ENCODE measurements around the gene DIAPH2. TPM values are rescaled to one million over a fixed set of nuclear protein-coding genes. Genes with fewer than 3 reads are reported as not detected.

DIAPH2 gene
- total and polyA plus RNA-seq, 9 of the 15 experiments (the other 6 are each of a cell fraction or from before 2014, with no cell fraction given), result 0.01 to 0.18 (median 0.07) TPM; not detected in 1

- POLR2A ChIA-PET, result no interaction called here
Observed at GRCh38 chrX:97145934-97146333, 461.3 kb downstream of the DIAPH2 start.

More at GRCh38 chrX:97145934-97146333, 461.3 kb downstream of the DIAPH2 start:
- TF ChIP-seq ZSCAN29 (IDR thresholded peaks at IDR 0.05), result no peak
- no peak for TF ChIP-seq DIDO1 (tag; IDR thresholded peaks at IDR 0.05; ENCODE audit: low read depth)
- no peak for TF ChIP-seq ZNF696 (CRISPR knock-in tag; conservative IDR thresholded peaks at IDR 0.05)
- TF ChIP-seq POU5F1 (IDR thresholded peaks at IDR 0.05; ENCODE audit: borderline replicate concordance, low read depth, low read length, partially characterized antibody), result no peak
- no peak for TF ChIP-seq ZNF561 (CRISPR knock-in tag; conservative IDR thresholded peaks at IDR 0.05)
- TF ChIP-seq HINFP (tag; conservative IDR thresholded peaks at IDR 0.05; ENCODE audit: low read depth), result no peak
- no peak for TF ChIP-seq RREB1 (CRISPR knock-in tag; IDR thresholded peaks at IDR 0.05)
- H3K27ac ChIP-seq (ENCODE audit: extremely low read depth, low read depth, low read length), result no peak overlapping the region
- H2AFZ ChIP-seq (ENCODE audit: low read depth, low read length), result no peak overlapping the region
- H3K36me3 ChIP-seq (ENCODE audit: control insufficient read depth, insufficient read depth, low read length), result no peaks in the 10 kb centered on the region
- H3K9ac ChIP-seq (ENCODE audit: insufficient read depth in 1 of 2, low read depth in 2 of 2, low read length in 2 of 2), result no peak overlapping the region
- no TSS peak for BruUV-seq (replicated peaks)
- H3K9me1 ChIP-seq (ENCODE audit: control insufficient read depth, insufficient read depth, low read length), result no peaks in the 10 kb centered on the region
- CTCF ChIA-PET (ENCODE audit: low intra/inter-chr PET ratio), result no interaction called here
- FAIRE-seq (no peak), ATAC-seq (no peak), DNase-seq (ENCODE audit: extremely low read depth in 1 of 4, low spot score in 3 of 4) (no peak)
- H3K9me3 ChIP-seq (replicated peaks; ENCODE audit: control insufficient read depth, insufficient read depth, low read depth, low read length), result no peaks in the 10 kb centered on the region
- H3K4me2 ChIP-seq (ENCODE audit: insufficient read depth, low read length), result no peak overlapping the region
- no peaks in the 10 kb centered on the region for H4K20me1 ChIP-seq (replicated peaks; ENCODE audit: control insufficient read depth, insufficient read depth, low read length)
- WGBS (ENCODE audit: insufficient coverage, low coverage, missing lambda C conversion rate), result 5% methylated on average over 1 of the region's 1 CpG
- intact Hi-C loops (cut with micrococcal nuclease) (no loop called here), in situ Hi-C loops (cut with MboI) (no loop called here)
- H3K79me2 ChIP-seq (ENCODE audit: control insufficient read depth, insufficient read depth, low read length), result no peaks in the 10 kb centered on the region
- no peaks in the 10 kb centered on the region for H3K4me1 ChIP-seq (replicated peaks in 1 of 2; ENCODE audit: control insufficient read depth in 2 of 2, insufficient read depth in 2 of 2, low read length in 2 of 2)
- no peaks in the 10 kb centered on the region for H3K27me3 ChIP-seq (ENCODE audit: control insufficient read depth in 2 of 2, insufficient read depth in 2 of 2, low read length in 2 of 2)
- no peak overlapping the region for H3K4me3 ChIP-seq
